HepG2 (cell line): ENCODE results near the gene RYR2. TPM values are rescaled to one million over a fixed set of nuclear protein-coding genes. Genes with fewer than 3 reads are reported as not detected.

Source experiments
- CERS6 ChIP-seq: sonication (generic); formaldehyde crosslinking; IDR thresholded peaks from 2 replicates; pipeline ENCODE4 v1.5.0; 2020; ENCODE audit warnings: missing genetic modification reagents
- GLMP ChIP-seq: sonication (generic); formaldehyde crosslinking; IDR thresholded peaks from 2 replicates; pipeline ENCODE4 v1.9.0; 2021; ENCODE audit warnings: missing genetic modification reagents, mild to moderate bottlenecking, borderline replicate concordance
- GTF2F1 ChIP-seq: fragments of 150-350 bp; IDR thresholded peaks from 2 replicates; pipeline ENCODE4 v1.6.1; 2014; ENCODE audit warnings: low read length
- HIVEP1 ChIP-seq: sonication (generic); formaldehyde crosslinking; IDR thresholded peaks from 2 replicates; pipeline ENCODE4 v1.4.0; 2020; ENCODE audit warnings: mild to moderate bottlenecking, missing genetic modification reagents
- KIAA2018 ChIP-seq: sonication (generic); formaldehyde crosslinking; IDR thresholded peaks from 2 replicates; pipeline ENCODE4 v1.5.0; 2020; ENCODE audit warnings: mild to moderate bottlenecking, missing genetic modification reagents, borderline replicate concordance
- KLF9 ChIP-seq: IDR thresholded peaks from 2 replicates; pipeline ENCODE4 v1.6.1; 2016; ENCODE audit warnings: low read depth
- MIER3 ChIP-seq: IDR thresholded peaks from 2 replicates; pipeline ENCODE4 v1.6.1; 2016; ENCODE audit warnings: missing compliant biosample characterization, borderline replicate concordance
- RBM22 ChIP-seq: fragments of 200-400 bp; formaldehyde crosslinking; optimal IDR thresholded peaks from 2 replicates; pipeline ENCODE3; 2017; ENCODE audit warnings: mild to moderate bottlenecking, low read length, moderate library complexity
- SMARCC2 ChIP-seq: fragments of 450-650 bp; IDR thresholded peaks from 2 replicates; pipeline ENCODE4 v1.6.1; 2017; ENCODE audit warnings: antibody characterized with exemption, mild to moderate bottlenecking
- SP5 ChIP-seq: IDR thresholded peaks from 2 replicates; pipeline ENCODE4 v1.6.1; 2016; ENCODE audit warnings: low read depth, borderline replicate concordance
- TCF12 ChIP-seq, 2 experiments: fragments of 450-650 bp in 1 of 2; sonication (generic) in 1 of 2; formaldehyde crosslinking in 1 of 2; IDR thresholded peaks; 2 replicates each; pipeline versions ENCODE4 v1.6.1 to v1.8.0; 2017 to 2022; ENCODE audit warnings: antibody characterized with exemption in 1 of 2, mild to moderate bottlenecking in 1 of 2, missing genetic modification reagents in 1 of 2, moderate library complexity in 1 of 2
- ZBTB14 ChIP-seq: sonication (generic); formaldehyde crosslinking; IDR thresholded peaks from 2 replicates; pipeline ENCODE4 v1.4.0; 2020; ENCODE audit warnings: missing genetic modification reagents
- ZBTB7A ChIP-seq: sonication (generic); formaldehyde crosslinking; IDR thresholded peaks from 2 replicates; pipeline ENCODE4 v1.8.0; 2022; ENCODE audit warnings: mild to moderate bottlenecking, missing genetic modification reagents
- ZNF180 ChIP-seq: sonication (generic); formaldehyde crosslinking; IDR thresholded peaks from 2 replicates; pipeline ENCODE4 v1.4.0; 2020; ENCODE audit warnings: low read depth, missing genetic modification reagents, borderline replicate concordance
- ZNF224 ChIP-seq: sonication (generic); formaldehyde crosslinking; IDR thresholded peaks from 2 replicates; pipeline ENCODE4 v1.5.0; 2020; ENCODE audit warnings: mild to moderate bottlenecking, missing genetic modification reagents
- ZNF282 ChIP-seq: fragments of 450-650 bp; IDR thresholded peaks from 2 replicates; pipeline ENCODE4 v1.6.1; 2018; ENCODE audit not compliant: partially characterized antibody
- ZNF446 ChIP-seq: sonication (generic); formaldehyde crosslinking; IDR thresholded peaks from 2 replicates; pipeline ENCODE4 v1.5.0; 2020; ENCODE audit warnings: mild to moderate bottlenecking, missing genetic modification reagents
- ZNF629 ChIP-seq: sonication (generic); formaldehyde crosslinking; conservative IDR thresholded peaks from 2 replicates; pipeline ENCODE4 v1.5.0; 2020; ENCODE audit warnings: missing genetic modification reagents
- polyA plus RNA-seq, 8 experiments: library from polyadenylated mRNA; depleted of rRNA in 3 of 8; stranded (reverse) in 7 of 8; unstranded in 1 of 8; fragments of >200 nt; fragmentation: Illumina TruSeq in 4 of 8; extraction: Trizol in 4 of 8; gene quantifications; 2 replicates each; pipeline versions ENCODE4 v1.2.1 to v1.2.3, GENCODE V29; 2011 to 2016; ENCODE audit warnings: low read depth in 4 of 8, missing spikeins in 1 of 8, mixed read lengths in 1 of 8; ENCODE audit not compliant: insufficient read depth in 1 of 8
- total RNA-seq, 5 experiments: library from RNA; depleted of rRNA; stranded (reverse); fragments of >200 nt; fragmentation: Illumina TruSeq; extraction: Trizol; gene quantifications; 2 replicates each; pipeline ENCODE4 v1.2.3, GENCODE V29; 2016; ENCODE audit warnings: low read depth in 1 of 5

The RYR2 gene
- total and polyA plus RNA-seq, 2 of the 13 experiments (the other 11 are each of a cell fraction or from before 2014, with no cell fraction given): not detected

- no peak for TF ChIP-seq KIAA2018 (CRISPR knock-in tag)
- TF ChIP-seq ZBTB14 (CRISPR knock-in tag): no peak
- TF ChIP-seq MIER3: peak; percentile 76; the same call in 1 of the 2 replicates
- no peak for TF ChIP-seq KLF9 (CRISPR knock-in tag)
- no peak for TF ChIP-seq GLMP
- TF ChIP-seq ZNF629: no peak
- TF ChIP-seq SP5 (CRISPR knock-in tag): no peak
- no peak for TF ChIP-seq RBM22
- no peak for TF ChIP-seq TCF12 (IDR thresholded peaks at IDR 0.05)
- no peak for TF ChIP-seq TCF12 (CRISPR knock-in tag; IDR thresholded peaks at IDR 0.05)
- 0 out of 2 replicates have a peak, but pooled peaks have one; percentile 15 for TF ChIP-seq ZBTB7A (CRISPR knock-in tag)
- TF ChIP-seq GTF2F1: no peak
- TF ChIP-seq ZNF180 (CRISPR knock-in tag): no peak
- no peak for TF ChIP-seq HIVEP1 (CRISPR knock-in tag)
- no peak for TF ChIP-seq ZNF282
- no peak for TF ChIP-seq ZNF446 (CRISPR knock-in tag)
- TF ChIP-seq CERS6 (CRISPR knock-in tag): no peak
- no peak for TF ChIP-seq ZNF224 (CRISPR knock-in tag)
- TF ChIP-seq SMARCC2: no peak
These were observed 822.6 kb downstream of the RYR2 start (continued) for GRCh38 chr1:237864338-237865244.
